ENCODE measurements around the gene SGPP2.
"Not testable (repeated sequence)": the region's sequence is repeated elsewhere in the genome, so short reads cannot be mapped to it uniquely, and the experiment has no call there.

SGPP2 gene

DNA sequence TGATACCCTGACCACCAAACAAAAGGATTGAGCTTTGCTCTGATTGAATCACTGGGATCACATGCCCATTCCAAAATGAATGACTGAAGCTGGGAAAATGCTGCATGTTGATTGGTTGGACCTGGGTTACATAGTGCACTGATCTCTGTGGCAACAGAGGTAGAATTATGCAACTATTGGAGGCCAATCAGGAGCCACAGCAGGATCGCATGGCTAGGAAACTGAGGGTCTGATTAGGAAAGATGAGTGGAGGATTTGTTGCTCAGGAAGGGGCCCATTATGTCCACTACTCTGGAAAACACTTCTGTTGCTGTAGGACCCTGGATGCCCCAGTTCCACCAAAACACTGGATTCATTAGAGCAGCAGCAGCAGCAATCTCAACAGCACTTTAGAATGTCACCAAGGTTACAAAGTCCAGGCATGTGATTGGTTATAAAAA is 25.9 kb upstream of the SGPP2 start:
- H3K27ac ChIP-seq (ENCODE audit: insufficient read depth in 1 of 2, low read depth in 1 of 2, low read length in 2 of 2, poor library complexity in 1 of 2, severe bottlenecking in 2 of 2), result no peak overlapping the region
- ChIA-PET POLR2A (no interaction called here), CTCF (no interaction called here)
- H3K27me3 ChIP-seq (replicated peaks in 2 of 5; ENCODE audit: control insufficient read depth in 4 of 5, insufficient read depth in 5 of 5, low read length in 4 of 5), result no peaks in the 10 kb centered on the region
- no peak overlapping the region for H3K4me3 ChIP-seq (ENCODE audit: control insufficient read depth in 1 of 7, extremely low read depth in 1 of 7, insufficient read depth in 4 of 7, low read depth in 2 of 7, low read length in 6 of 7)
- no peaks in the 10 kb centered on the region for H3K36me3 ChIP-seq (ENCODE audit: control insufficient read depth in 4 of 4, insufficient read depth in 4 of 4, low read length in 3 of 4)
- peaks cover 0 to 2% (median 0%) of the 10 kb centered on the region in 5 experiments for H3K9me3 ChIP-seq (ENCODE audit: control extremely low read depth in 1 of 5, control insufficient read depth in 4 of 5, insufficient read depth in 2 of 5, low read depth in 1 of 5, low read length in 4 of 5)
- no peak for DNase-seq
- H3K4me1 ChIP-seq (ENCODE audit: control extremely low read depth in 1 of 4, control insufficient read depth in 4 of 4, insufficient read depth in 4 of 4, low read length in 3 of 4), result no peaks in the 10 kb centered on the region
- 100% methylated on average over 1 of the region's 1 CpG for WGBS (ENCODE audit: insufficient coverage)

DNA sequence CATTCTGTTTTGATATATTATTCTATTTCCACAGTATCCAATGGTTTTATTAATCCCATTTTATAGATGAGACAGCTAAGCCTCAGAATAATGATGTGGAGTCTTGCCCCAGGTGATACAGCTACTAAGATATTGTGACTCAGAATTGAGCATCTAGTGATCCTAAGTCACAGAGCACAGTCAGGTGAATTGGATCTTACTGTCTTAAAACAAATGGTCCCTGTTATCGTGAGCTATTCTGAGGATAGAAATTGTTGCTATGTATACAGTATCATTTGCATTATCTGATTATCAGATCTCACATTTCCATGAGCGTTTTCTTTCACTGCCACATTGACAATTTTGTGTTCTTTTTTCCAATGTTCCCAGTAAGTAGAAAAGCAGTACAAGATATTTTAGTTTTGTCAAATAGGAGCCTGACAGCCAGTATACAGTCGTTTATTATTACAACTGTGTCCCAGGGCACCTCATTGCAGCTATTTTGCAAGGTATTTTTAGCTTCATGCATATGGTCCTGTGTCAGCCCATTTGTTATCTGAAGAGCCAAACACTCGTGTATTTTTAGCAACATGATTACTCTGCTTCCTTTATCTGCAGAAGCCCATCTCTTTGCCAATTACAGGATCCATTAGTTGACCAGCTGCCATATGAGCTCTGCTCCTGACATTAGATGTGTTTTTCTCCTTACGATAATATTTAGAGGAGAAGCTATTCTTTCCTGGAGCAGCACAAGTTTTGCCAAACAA is 25.1 kb upstream of the SGPP2 start:
- no peak for DNase-seq
- H3K27me3 ChIP-seq (replicated peaks in 2 of 5; ENCODE audit: control insufficient read depth in 4 of 5, insufficient read depth in 5 of 5, low read length in 4 of 5), result no peaks in the 10 kb centered on the region
- no peaks in the 10 kb centered on the region for H3K36me3 ChIP-seq (ENCODE audit: control insufficient read depth in 4 of 4, insufficient read depth in 4 of 4, low read length in 3 of 4)
- H3K27ac ChIP-seq (ENCODE audit: insufficient read depth in 1 of 2, low read depth in 1 of 2, low read length in 2 of 2, poor library complexity in 1 of 2, severe bottlenecking in 2 of 2), result no peak overlapping the region
- peaks cover 0 to 2% (median 0%) of the 10 kb centered on the region in 5 experiments for H3K9me3 ChIP-seq (ENCODE audit: control extremely low read depth in 1 of 5, control insufficient read depth in 4 of 5, insufficient read depth in 2 of 5, low read depth in 1 of 5, low read length in 4 of 5)
- peaks cover 0 to 3% (median under 1%) of the 10 kb centered on the region in 4 experiments for H3K4me1 ChIP-seq (ENCODE audit: control extremely low read depth in 1 of 4, control insufficient read depth in 4 of 4, insufficient read depth in 4 of 4, low read length in 3 of 4)
- CTCF ChIA-PET, result interaction anchor here (0.9 kb wide), 1 partner anchor 12 kb away, joined by 4 read pairs; no protein-coding TSS in a partner anchor
- no peak overlapping the region for H3K4me3 ChIP-seq (ENCODE audit: control insufficient read depth in 1 of 7, extremely low read depth in 1 of 7, insufficient read depth in 4 of 7, low read depth in 2 of 7, low read length in 6 of 7)
- POLR2A ChIA-PET, result no interaction called here
- WGBS (ENCODE audit: insufficient coverage), result 54% methylated on average over 3 of the region's 5 CpGs

DNA sequence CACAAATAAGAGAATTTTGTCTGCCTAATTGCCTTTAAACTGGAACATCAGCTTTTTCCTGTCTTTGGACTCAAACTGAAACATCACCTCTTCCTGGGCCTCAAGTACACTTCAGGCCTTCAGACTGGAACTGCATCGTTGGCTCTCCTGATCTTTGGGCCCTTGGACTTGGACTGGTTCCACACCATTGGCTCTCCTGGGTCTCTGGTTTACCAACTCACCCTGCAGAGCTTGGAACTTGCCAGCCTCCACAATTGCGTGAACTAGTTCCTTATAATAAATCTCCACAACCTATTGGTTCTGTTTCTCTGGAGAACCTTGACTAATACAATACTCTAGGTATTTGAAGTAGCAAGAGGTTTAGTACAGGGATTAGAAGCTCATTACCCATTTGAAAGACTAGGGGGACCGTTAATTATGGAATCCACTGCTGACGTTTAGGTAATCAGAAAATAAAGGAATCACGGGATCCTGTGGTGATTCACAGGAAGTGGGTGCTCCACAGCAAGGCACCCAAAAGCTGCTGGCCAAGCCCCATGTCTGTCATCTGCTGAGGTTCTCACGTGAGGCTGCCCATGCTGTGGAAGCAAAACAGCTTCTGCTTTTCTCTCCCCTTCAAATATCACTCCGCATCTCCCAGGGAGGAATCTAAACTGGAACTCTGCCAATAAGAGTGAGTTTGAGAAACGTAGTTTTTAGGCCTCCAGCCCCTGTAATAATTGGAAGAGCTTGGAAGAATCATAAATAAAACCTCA is 20.0 kb upstream of the SGPP2 start:
- no peak overlapping the region for H3K27ac ChIP-seq (ENCODE audit: insufficient read depth in 1 of 2, low read depth in 1 of 2, low read length in 2 of 2, poor library complexity in 1 of 2, severe bottlenecking in 2 of 2)
- ChIA-PET CTCF (interaction anchor here (0.5 to 1.7 kb wide), 3 partner anchors 44 to 102 kb away, joined by 3 to 5 read pairs (median 4); no protein-coding TSS in a partner anchor), POLR2A (no interaction called here)
- peak; percentile 90 to 96 (median 94) for DNase-seq
- peaks cover 0 to 2% (median 0%) of the 10 kb centered on the region in 5 experiments for H3K9me3 ChIP-seq (ENCODE audit: control extremely low read depth in 1 of 5, control insufficient read depth in 4 of 5, insufficient read depth in 2 of 5, low read depth in 1 of 5, low read length in 4 of 5)
- 15% methylated on average over 4 of the region's 8 CpGs for WGBS (ENCODE audit: insufficient coverage)
- peaks cover 0 to 11% (median 7%) of the 10 kb centered on the region in 4 experiments for H3K4me1 ChIP-seq (ENCODE audit: control extremely low read depth in 1 of 4, control insufficient read depth in 4 of 4, insufficient read depth in 4 of 4, low read length in 3 of 4)
- no peaks in the 10 kb centered on the region for H3K27me3 ChIP-seq (replicated peaks in 2 of 5; ENCODE audit: control insufficient read depth in 4 of 5, insufficient read depth in 5 of 5, low read length in 4 of 5)
- no peak overlapping the region for H3K4me3 ChIP-seq (ENCODE audit: control insufficient read depth in 1 of 7, extremely low read depth in 1 of 7, insufficient read depth in 4 of 7, low read depth in 2 of 7, low read length in 6 of 7)
- H3K36me3 ChIP-seq (ENCODE audit: control insufficient read depth in 4 of 4, insufficient read depth in 4 of 4, low read length in 3 of 4), result no peaks in the 10 kb centered on the region

DNA sequence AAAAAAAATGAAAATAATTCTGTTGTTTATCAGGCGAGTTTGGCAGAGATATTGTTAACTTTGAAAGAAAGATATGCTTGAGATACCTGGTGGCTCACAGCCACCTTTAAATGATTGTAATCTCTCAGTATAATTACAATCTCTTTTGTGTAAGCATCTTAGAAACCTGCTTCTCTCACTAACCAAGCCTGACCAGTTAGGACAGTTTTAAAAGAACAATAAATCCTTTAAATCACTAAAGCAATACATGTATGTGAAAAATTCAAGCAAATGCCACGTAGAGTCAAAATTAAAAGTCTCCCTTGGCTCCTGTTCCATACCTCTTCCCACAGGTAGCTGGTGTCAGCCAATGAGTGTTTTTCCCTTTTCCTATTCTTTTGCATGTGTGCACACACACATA is 15.7 kb upstream of the SGPP2 start:
- no peaks in the 10 kb centered on the region for H3K27me3 ChIP-seq (replicated peaks in 2 of 5; ENCODE audit: control insufficient read depth in 4 of 5, insufficient read depth in 5 of 5, low read length in 4 of 5)
- WGBS (ENCODE audit: insufficient coverage), result 83% methylated on average over 1 of the region's 2 CpGs
- H3K27ac ChIP-seq (ENCODE audit: insufficient read depth in 1 of 2, low read depth in 1 of 2, low read length in 2 of 2, poor library complexity in 1 of 2, severe bottlenecking in 2 of 2), result no peak overlapping the region
- H3K9me3 ChIP-seq (ENCODE audit: control extremely low read depth in 1 of 5, control insufficient read depth in 4 of 5, insufficient read depth in 2 of 5, low read depth in 1 of 5, low read length in 4 of 5), result peaks cover 0 to 5% (median 1%) of the 10 kb centered on the region in 5 experiments
- POLR2A ChIA-PET, result no interaction called here
- no peaks in the 10 kb centered on the region for H3K36me3 ChIP-seq (ENCODE audit: control insufficient read depth in 4 of 4, insufficient read depth in 4 of 4, low read length in 3 of 4)
- CTCF ChIA-PET, result no interaction called here
- DNase-seq, result no peak
- peaks cover 0 to 11% (median 7%) of the 10 kb centered on the region in 4 experiments for H3K4me1 ChIP-seq (ENCODE audit: control extremely low read depth in 1 of 4, control insufficient read depth in 4 of 4, insufficient read depth in 4 of 4, low read length in 3 of 4)
- no peak overlapping the region for H3K4me3 ChIP-seq (ENCODE audit: control insufficient read depth in 1 of 7, extremely low read depth in 1 of 7, insufficient read depth in 4 of 7, low read depth in 2 of 7, low read length in 6 of 7)

DNA sequence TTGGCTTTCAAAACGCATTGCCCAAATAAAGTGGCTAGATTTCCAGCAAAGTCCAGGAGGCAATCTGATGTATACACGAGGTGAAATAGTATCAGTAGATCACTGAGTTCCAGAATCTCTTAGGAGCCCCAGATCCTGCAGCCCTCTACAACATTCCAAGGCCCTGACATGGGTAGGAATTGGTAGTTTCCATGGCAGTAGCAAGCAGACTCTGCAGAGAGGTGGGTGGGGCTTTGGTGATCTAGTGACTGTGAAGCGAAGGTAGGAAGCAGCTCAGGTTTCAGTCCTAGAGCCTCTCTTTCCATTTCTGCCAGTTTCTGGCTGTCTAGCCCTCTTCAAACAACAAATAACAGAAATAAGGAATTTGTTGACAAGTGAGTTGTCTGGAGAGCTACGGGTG is 13.8 kb upstream of the SGPP2 start:
- H3K9me3 ChIP-seq (ENCODE audit: control extremely low read depth in 1 of 5, control insufficient read depth in 4 of 5, insufficient read depth in 2 of 5, low read depth in 1 of 5, low read length in 4 of 5), result peaks cover 0 to 5% (median 1%) of the 10 kb centered on the region in 5 experiments
- H3K27me3 ChIP-seq (replicated peaks in 2 of 5; ENCODE audit: control insufficient read depth in 4 of 5, insufficient read depth in 5 of 5, low read length in 4 of 5), result no peaks in the 10 kb centered on the region
- no peaks in the 10 kb centered on the region for H3K4me1 ChIP-seq (ENCODE audit: control extremely low read depth in 1 of 4, control insufficient read depth in 4 of 4, insufficient read depth in 4 of 4, low read length in 3 of 4)
- no peak overlapping the region for H3K4me3 ChIP-seq (ENCODE audit: control insufficient read depth in 1 of 7, extremely low read depth in 1 of 7, insufficient read depth in 4 of 7, low read depth in 2 of 7, low read length in 6 of 7)
- H3K36me3 ChIP-seq (ENCODE audit: control insufficient read depth in 4 of 4, insufficient read depth in 4 of 4, low read length in 3 of 4), result no peaks in the 10 kb centered on the region
- ChIA-PET CTCF (no interaction called here), POLR2A (no interaction called here)
- DNase-seq, result no peak
- 89% methylated on average over 2 of the region's 4 CpGs for WGBS (ENCODE audit: insufficient coverage)
- no peak overlapping the region for H3K27ac ChIP-seq (ENCODE audit: insufficient read depth in 1 of 2, low read depth in 1 of 2, low read length in 2 of 2, poor library complexity in 1 of 2, severe bottlenecking in 2 of 2)

DNA sequence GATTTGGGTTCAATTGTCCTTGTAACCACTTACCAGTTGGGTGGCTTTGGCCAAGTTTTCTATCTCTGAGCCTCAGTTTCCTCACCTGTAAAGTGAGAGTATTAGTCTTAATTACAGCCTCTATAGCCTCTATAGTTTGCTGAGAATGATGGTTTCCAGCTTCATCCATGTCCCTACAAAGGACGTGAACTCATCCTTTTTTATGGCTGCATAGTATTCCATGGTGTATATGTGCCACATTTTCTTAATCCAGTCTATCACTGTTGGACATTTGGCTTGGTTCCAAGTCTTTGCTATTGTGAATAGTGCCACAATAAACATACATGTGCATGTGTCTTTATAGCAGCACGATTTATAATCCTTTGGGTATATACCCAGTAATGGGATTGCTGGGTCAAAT is 12.0 kb upstream of the SGPP2 start:
- H3K27ac ChIP-seq (ENCODE audit: insufficient read depth in 1 of 2, low read depth in 1 of 2, low read length in 2 of 2, poor library complexity in 1 of 2, severe bottlenecking in 2 of 2); H3K9me3 ChIP-seq (ENCODE audit: control extremely low read depth in 1 of 5, control insufficient read depth in 4 of 5, insufficient read depth in 2 of 5, low read depth in 1 of 5, low read length in 4 of 5); CTCF ChIA-PET; H3K27me3 ChIP-seq (replicated peaks in 2 of 5; ENCODE audit: control insufficient read depth in 4 of 5, insufficient read depth in 5 of 5, low read length in 4 of 5); H3K36me3 ChIP-seq (ENCODE audit: control insufficient read depth in 4 of 4, insufficient read depth in 4 of 4, low read length in 3 of 4); POLR2A ChIA-PET; H3K4me1 ChIP-seq (ENCODE audit: control extremely low read depth in 1 of 4, control insufficient read depth in 4 of 4, insufficient read depth in 4 of 4, low read length in 3 of 4); H3K4me3 ChIP-seq (ENCODE audit: control insufficient read depth in 1 of 7, extremely low read depth in 1 of 7, insufficient read depth in 4 of 7, low read depth in 2 of 7, low read length in 6 of 7); DNase-seq: not testable (repeated sequence)
- no CpG with 5 or more reads among the region's 2 CpGs for WGBS (ENCODE audit: insufficient coverage)

DNA sequence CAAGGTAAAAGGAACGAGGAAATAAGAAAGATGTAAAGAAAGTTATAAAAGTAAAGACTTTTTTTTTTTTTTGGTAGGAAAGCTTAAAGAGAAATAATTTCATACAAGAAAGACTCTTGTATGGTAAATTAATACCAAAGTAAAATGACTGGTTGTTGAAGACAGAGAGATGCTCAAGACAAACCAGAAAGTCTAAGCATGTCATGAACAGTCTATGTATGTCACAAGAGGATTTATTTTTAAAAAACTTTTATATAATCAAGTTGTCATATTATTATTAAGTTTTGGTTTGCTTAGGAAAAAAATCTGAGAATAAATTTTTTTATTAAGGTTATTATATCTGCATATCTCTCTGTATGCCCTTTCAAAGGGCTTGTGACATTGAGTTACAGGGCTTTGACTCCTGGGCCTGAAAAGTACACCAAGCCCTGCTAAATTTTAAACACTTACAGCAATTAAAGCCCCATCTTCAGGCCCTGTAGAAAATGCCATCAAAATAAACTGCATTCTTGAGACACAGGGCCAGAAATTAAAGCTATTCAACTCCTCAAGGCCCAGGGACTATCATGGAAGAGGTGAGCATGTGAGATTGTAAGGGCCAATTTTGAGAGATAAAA is 10.9 kb upstream of the SGPP2 start:
- H3K4me3 ChIP-seq (ENCODE audit: control insufficient read depth in 1 of 7, extremely low read depth in 1 of 7, insufficient read depth in 4 of 7, low read depth in 2 of 7, low read length in 6 of 7), result no peak overlapping the region
- peaks cover 0 to 5% (median 3%) of the 10 kb centered on the region in 5 experiments for H3K9me3 ChIP-seq (ENCODE audit: control extremely low read depth in 1 of 5, control insufficient read depth in 4 of 5, insufficient read depth in 2 of 5, low read depth in 1 of 5, low read length in 4 of 5)
- no peaks in the 10 kb centered on the region for H3K27me3 ChIP-seq (replicated peaks in 2 of 5; ENCODE audit: control insufficient read depth in 4 of 5, insufficient read depth in 5 of 5, low read length in 4 of 5)
- DNase-seq, result no peak
- WGBS (ENCODE audit: insufficient coverage), result no CpG with 5 or more reads among the region's 1 CpG
- no peaks in the 10 kb centered on the region for H3K36me3 ChIP-seq (ENCODE audit: control insufficient read depth in 4 of 4, insufficient read depth in 4 of 4, low read length in 3 of 4)
- no peak overlapping the region for H3K27ac ChIP-seq (ENCODE audit: insufficient read depth in 1 of 2, low read depth in 1 of 2, low read length in 2 of 2, poor library complexity in 1 of 2, severe bottlenecking in 2 of 2)
- POLR2A ChIA-PET, result no interaction called here
- H3K4me1 ChIP-seq (ENCODE audit: control extremely low read depth in 1 of 4, control insufficient read depth in 4 of 4, insufficient read depth in 4 of 4, low read length in 3 of 4), result no peaks in the 10 kb centered on the region
- CTCF ChIA-PET, result interaction anchor here (0.7 kb wide), 1 partner anchor 296 kb away, joined by 3 read pairs; no protein-coding TSS in a partner anchor
